Hepatocyte (in vitro differentiated cells): Measurements from ENCODE around the gene DYRK2. TPM values are rescaled to one million over a fixed set of nuclear protein-coding genes. Genes with fewer than 3 reads are reported as not detected.

Source experiments
- DNase-seq: peaks from one replicate; pipeline ENCODE4 v3.0.0-alpha.2; 2016; ENCODE audit warnings: low spot score
- H2AFZ ChIP-seq: fragments of 200-600 bp; sonication (generic); 2 replicates; pipeline ENCODE4 v1.6.0; 2016; ENCODE audit warnings: antibody characterized with exemption, mild to moderate bottlenecking
- H3K27ac ChIP-seq: fragments of 200-600 bp; sonication (generic); 2 replicates; pipeline ENCODE4 v1.5.1; 2016; ENCODE audit warnings: mild to moderate bottlenecking
- H3K27me3 ChIP-seq: fragments of 200-600 bp; sonication (generic); 2 replicates; pipeline ENCODE4 v1.6.1; 2016
- H3K36me3 ChIP-seq: fragments of 200-600 bp; sonication (generic); replicated peaks from 2 replicates; pipeline ENCODE4 v1.5.1; 2016; ENCODE audit warnings: low read depth; ENCODE audit not compliant: insufficient read depth
- H3K4me1 ChIP-seq: fragments of 200-600 bp; sonication (generic); 2 replicates; pipeline ENCODE4 v1.5.1; 2016; ENCODE audit warnings: mild to moderate bottlenecking, moderate library complexity; ENCODE audit not compliant: insufficient read depth
- H3K4me2 ChIP-seq: fragments of 200-600 bp; sonication (generic); 2 replicates; pipeline ENCODE4 v1.6.0; 2016
- H3K4me3 ChIP-seq: fragments of 200-600 bp; sonication (generic); 2 replicates; pipeline ENCODE4 v1.5.1; 2016; ENCODE audit warnings: mild to moderate bottlenecking
- H3K79me2 ChIP-seq: fragments of 200-600 bp; sonication (generic); 2 replicates; pipeline ENCODE4 v1.6.0; 2017; ENCODE audit warnings: mild to moderate bottlenecking
- H3K9me2 ChIP-seq: fragments of 200-600 bp; sonication (generic); replicated peaks from 2 replicates; pipeline ENCODE4 v1.6.0; 2017; ENCODE audit warnings: mild to moderate bottlenecking; ENCODE audit not compliant: insufficient read depth
- H3K9me3 ChIP-seq: fragments of 200-600 bp; sonication (generic); 2 replicates; pipeline ENCODE4 v1.5.1; 2016; ENCODE audit warnings: low read depth, mild to moderate bottlenecking
- H4K20me1 ChIP-seq: fragments of 200-600 bp; sonication (generic); 2 replicates; pipeline ENCODE4 v1.6.0; 2016; ENCODE audit warnings: mild to moderate bottlenecking; ENCODE audit not compliant: insufficient read depth, poor library complexity, severe bottlenecking
- EZH2 ChIP-seq: fragments of 200-600 bp; sonication (generic); IDR thresholded peaks from 2 replicates; pipeline ENCODE4 v1.6.1; 2016; ENCODE audit warnings: antibody characterized with exemption, mild to moderate bottlenecking, borderline replicate concordance
- EZH2phosphoT487 ChIP-seq: fragments of 200-600 bp; sonication (generic); IDR thresholded peaks from one replicate; pipeline ENCODE4 v1.6.1; 2018; ENCODE audit warnings: antibody characterized with exemption, mild to moderate bottlenecking, low read depth, moderate library complexity; ENCODE audit not compliant: unreplicated experiment, severe bottlenecking
- WGBS: methylation state at CpG from one replicate; pipeline ENCODE4 v1.1.6; 2016; ENCODE audit warnings: low lambda C conversion rate; ENCODE audit errors: missing lambda C conversion rate; 5-methylcytosine and 5-hydroxymethylcytosine counted together
- polyA plus RNA-seq: library from polyadenylated mRNA; unstranded; fragments of >200 nt; fragmentation: Nextera tagmentation; extraction: Ambion mirVana; gene quantifications from 2 replicates; pipeline ENCODE4 v1.2.1, GENCODE V29; 2016
- total RNA-seq: library from RNA; depleted of rRNA; stranded (reverse); fragments of >200 nt; gene quantifications from 2 replicates; pipeline ENCODE4 v1.2.3, GENCODE V29; 2014
- TF ChIP-seq, protein P1 (sequence below): fragments of 200-600 bp; sonication (generic); IDR thresholded peaks from 2 replicates; pipeline ENCODE4 v1.5.1; 2016; ENCODE audit warnings: antibody characterized with exemption, mild to moderate bottlenecking; ENCODE audit not compliant: poor library complexity

The DYRK2 gene
- total and polyA plus RNA-seq, 2 experiments from 2014 or later: 18.4 to 39.2 TPM

DNA sequence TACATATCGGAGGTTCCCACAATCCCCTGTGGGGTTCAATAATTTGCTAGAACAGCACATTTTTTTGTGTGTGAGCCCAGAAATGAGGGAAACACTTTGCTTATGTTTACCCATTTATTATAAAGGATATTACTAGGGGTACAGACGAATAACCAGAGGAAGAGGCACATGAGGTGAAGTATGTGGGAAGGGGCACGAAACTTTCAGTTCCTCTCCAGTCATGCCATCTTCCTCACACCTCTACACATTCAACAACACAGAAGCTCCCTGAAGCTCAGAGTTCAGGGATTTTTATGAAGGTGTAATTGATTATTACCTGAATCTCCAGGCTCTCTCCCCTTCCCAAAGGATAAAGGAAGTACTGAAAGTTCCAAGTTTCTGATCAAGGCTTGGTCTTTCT, 30.2 kb upstream of the DYRK2 start:
- no peaks in the 10 kb centered on the region for H3K27me3 ChIP-seq
- no peaks in the 10 kb centered on the region for H3K9me3 ChIP-seq
- DNase-seq: no peak
- no peaks in the 10 kb centered on the region for H3K79me2 ChIP-seq
- H3K9me2 ChIP-seq: no peaks in the 10 kb centered on the region
- H3K36me3 ChIP-seq: no peaks in the 10 kb centered on the region
- H3K27ac ChIP-seq: no peak overlapping the region
- no peak overlapping the region for H3K4me3 ChIP-seq
- H2AFZ ChIP-seq: no peak overlapping the region
- H4K20me1 ChIP-seq: no peaks in the 10 kb centered on the region
- H3K4me2 ChIP-seq: no peak overlapping the region
- H3K4me1 ChIP-seq: no peaks in the 10 kb centered on the region
- TF ChIP-seq, protein P1, sequence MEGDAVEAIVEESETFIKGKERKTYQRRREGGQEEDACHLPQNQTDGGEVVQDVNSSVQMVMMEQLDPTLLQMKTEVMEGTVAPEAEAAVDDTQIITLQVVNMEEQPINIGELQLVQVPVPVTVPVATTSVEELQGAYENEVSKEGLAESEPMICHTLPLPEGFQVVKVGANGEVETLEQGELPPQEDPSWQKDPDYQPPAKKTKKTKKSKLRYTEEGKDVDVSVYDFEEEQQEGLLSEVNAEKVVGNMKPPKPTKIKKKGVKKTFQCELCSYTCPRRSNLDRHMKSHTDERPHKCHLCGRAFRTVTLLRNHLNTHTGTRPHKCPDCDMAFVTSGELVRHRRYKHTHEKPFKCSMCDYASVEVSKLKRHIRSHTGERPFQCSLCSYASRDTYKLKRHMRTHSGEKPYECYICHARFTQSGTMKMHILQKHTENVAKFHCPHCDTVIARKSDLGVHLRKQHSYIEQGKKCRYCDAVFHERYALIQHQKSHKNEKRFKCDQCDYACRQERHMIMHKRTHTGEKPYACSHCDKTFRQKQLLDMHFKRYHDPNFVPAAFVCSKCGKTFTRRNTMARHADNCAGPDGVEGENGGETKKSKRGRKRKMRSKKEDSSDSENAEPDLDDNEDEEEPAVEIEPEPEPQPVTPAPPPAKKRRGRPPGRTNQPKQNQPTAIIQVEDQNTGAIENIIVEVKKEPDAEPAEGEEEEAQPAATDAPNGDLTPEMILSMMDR: no peak
- TF ChIP-seq EZH2: no peak
- TF ChIP-seq EZH2phosphoT487: no peak
- WGBS: 98% methylated on average over 3 of the region's 3 CpGs

DNA sequence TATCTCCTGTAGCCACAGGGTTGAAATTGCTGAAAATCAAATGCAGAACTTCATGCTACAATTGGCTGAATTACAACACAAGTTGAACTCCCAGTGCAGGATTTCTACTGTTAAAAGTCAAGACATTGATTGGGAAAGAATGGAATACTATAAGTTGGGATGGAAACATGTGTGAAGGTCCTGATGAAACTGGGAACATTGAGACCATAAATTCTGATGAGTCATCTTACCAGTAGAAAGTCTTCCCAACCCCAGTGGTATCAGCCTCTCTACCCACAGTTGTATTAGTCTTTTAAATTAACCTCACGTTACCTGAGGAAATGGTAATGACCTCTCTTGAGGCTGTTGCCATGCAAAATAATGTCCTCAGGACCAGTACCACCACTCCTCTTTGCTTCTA, 27.4 kb upstream of the DYRK2 start:
- TF ChIP-seq, protein P1: no peak
- TF ChIP-seq EZH2phosphoT487 (no peak), EZH2 (no peak)
- Histone ChIP-seq H3K27ac (no peak overlapping the region), H3K4me3 (no peak overlapping the region), H2AFZ (no peak overlapping the region), H3K9me3 (no peaks in the 10 kb centered on the region), H4K20me1 (no peaks in the 10 kb centered on the region), H3K4me2 (no peak overlapping the region), H3K36me3 (no peaks in the 10 kb centered on the region), H3K79me2 (no peaks in the 10 kb centered on the region), H3K4me1 (no peaks in the 10 kb centered on the region), H3K27me3 (no peaks in the 10 kb centered on the region), H3K9me2 (no peaks in the 10 kb centered on the region)
- no peak for DNase-seq
- WGBS: 92% methylated on average over 1 of the region's 1 CpG

DNA sequence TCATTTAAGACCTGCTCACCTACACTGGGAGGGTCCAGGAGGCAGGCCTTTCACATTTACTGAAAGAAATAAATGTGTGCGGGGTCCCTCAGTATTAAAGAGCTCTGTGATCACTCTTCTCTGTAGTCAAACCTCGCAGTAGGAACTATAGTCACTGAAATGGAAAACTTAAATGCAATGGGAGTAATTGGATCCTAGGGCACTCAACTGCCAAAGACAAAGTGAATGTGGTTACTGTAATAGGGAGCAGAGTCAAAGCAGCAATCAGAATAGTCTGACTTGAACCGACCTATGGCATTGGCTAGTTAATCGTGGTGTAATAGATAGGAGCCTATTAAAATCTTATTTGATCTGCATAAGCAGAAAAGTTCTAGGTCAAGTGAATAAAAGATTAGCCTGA, 26.6 kb upstream of the DYRK2 start:
- Histone ChIP-seq H3K79me2 (no peaks in the 10 kb centered on the region), H3K4me3 (no peak overlapping the region), H3K4me1 (no peaks in the 10 kb centered on the region), H4K20me1 (no peaks in the 10 kb centered on the region), H3K27ac (no peak overlapping the region), H3K36me3 (no peaks in the 10 kb centered on the region), H3K27me3 (no peaks in the 10 kb centered on the region), H3K4me2 (no peak overlapping the region), H3K9me3 (no peaks in the 10 kb centered on the region), H3K9me2 (no peaks in the 10 kb centered on the region), H2AFZ (no peak overlapping the region)
- 93% methylated on average over 4 of the region's 4 CpGs for WGBS
- TF ChIP-seq EZH2 (no peak), EZH2phosphoT487 (no peak)
- TF ChIP-seq, protein P1: no peak
- no peak for DNase-seq

DNA sequence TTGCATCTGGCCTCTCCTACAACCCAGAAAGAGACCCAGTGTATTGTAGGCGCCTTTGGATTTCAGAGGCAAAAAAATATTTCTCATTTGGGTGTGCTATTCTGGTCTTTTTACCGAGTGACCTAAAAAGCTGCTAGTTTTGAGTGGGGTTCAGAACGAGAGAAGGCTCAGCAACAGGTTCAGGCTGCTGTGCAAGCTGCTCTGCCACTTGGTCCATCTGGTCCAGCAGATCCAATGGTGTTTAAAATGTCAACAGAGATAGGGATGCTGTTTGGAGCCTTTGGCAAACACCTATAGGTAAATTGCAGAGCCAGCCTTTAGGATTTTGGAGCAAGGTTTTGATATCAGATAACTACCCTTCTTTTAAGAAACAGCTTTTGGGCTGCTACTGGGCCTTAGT, 25.3 kb upstream of the DYRK2 start:
- no peak for DNase-seq
- no peaks in the 10 kb centered on the region for H3K79me2 ChIP-seq
- 87% methylated on average over 3 of the region's 3 CpGs for WGBS
- H3K9me2 ChIP-seq: no peaks in the 10 kb centered on the region
- no peak overlapping the region for H3K4me2 ChIP-seq
- H3K27me3 ChIP-seq: no peaks in the 10 kb centered on the region
- H3K4me1 ChIP-seq: no peaks in the 10 kb centered on the region
- TF ChIP-seq, protein P1: no peak
- no peak for TF ChIP-seq EZH2
- H4K20me1 ChIP-seq: no peaks in the 10 kb centered on the region
- no peak overlapping the region for H3K27ac ChIP-seq
- no peak overlapping the region for H2AFZ ChIP-seq
- H3K9me3 ChIP-seq: no peaks in the 10 kb centered on the region
- no peak overlapping the region for H3K4me3 ChIP-seq
- no peaks in the 10 kb centered on the region for H3K36me3 ChIP-seq
